M059J (cell line): ENCODE data around the gene VAMP7. TPM values are rescaled to one million over a fixed set of nuclear protein-coding genes. Genes with fewer than 3 reads are reported as not detected.
"Not testable (repeated sequence)": the region's sequence is repeated elsewhere in the genome, so short reads cannot be mapped to it uniquely, and the experiment has no call there.

Experiments
- DNase-seq: peaks from one replicate; pipeline ENCODE4 v3.0.0-alpha.2; 2012; ENCODE audit warnings: low read depth
- total RNA-seq: library from RNA; depleted of rRNA; stranded (reverse); fragments of >200 nt; shearing (Covaris generic); gene quantifications from 2 replicates; pipeline ENCODE4 v1.2.3, GENCODE V29; 2014; rRNA removed

Gene VAMP7, protein sequence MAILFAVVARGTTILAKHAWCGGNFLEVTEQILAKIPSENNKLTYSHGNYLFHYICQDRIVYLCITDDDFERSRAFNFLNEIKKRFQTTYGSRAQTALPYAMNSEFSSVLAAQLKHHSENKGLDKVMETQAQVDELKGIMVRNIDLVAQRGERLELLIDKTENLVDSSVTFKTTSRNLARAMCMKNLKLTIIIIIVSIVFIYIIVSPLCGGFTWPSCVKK
- total RNA-seq, result 119 and 143 TPM in 2 replicates

DNA sequence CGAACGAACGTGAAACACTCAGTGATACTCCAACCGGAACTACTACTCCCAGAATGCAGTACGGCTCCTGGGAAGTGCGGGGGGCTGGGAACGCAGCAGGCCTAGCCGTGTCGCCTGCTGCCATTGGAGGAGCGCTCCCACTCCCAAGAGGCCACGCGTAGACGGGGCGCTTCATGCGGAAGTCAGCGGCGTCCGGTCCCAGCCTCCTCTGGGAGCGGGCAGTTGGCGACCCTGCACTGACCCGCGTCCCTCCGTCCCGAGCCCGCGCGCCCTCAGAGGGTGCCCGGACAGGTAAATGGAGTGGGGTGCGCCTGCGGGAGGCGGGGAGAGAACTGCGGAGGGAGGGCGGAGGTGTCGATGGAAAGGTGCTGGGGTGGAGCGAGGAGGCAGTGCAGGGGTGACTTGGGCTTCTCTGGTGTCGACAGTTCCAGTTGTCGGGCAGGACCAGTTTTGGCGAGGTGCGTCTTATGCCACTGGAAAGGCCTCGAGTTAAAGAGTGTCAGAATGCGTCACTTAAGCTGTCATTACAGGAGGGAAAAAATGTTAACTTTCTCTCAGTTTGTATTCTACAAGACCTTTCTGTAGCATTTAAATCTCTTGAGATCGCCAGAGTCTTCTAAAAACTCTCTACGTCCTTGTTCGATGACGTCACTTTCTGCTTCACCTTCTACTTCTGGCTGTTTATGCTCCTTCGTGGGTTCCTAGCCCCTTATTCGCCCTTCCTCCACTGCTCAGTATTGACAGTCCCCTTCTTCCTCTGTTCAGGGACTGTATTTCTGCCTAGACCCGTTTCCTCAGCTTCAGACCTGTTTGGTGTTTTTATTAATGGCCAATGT is at the start of gene VAMP7:
TSS of gene VAMP7 (plus strand) at position 188 of the 836 bp plus-strand sequence. CDS start 8,122 bp downstream, outside the sequence.
- DNase-seq, result peak; percentile 95

DNA sequence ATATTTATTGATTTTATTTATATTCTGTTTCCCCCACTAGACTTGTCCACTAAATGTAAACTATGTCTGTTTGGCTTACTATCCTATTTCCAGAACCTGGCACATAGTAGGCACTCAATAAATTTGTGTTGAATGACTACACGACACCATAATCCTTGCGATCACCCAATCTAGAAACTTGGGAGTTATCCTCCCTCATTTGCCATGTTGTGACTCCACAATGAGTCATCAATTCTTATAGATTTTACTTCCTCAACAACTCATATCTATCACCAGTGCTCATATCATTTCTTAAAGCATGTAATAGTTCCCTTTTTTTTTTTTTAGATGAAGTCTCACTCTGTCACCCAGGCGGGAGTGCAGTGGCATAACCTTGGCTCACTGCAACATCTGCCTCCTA is 39.9 kb upstream of the VAMP7 start:
- no peak for DNase-seq

DNA sequence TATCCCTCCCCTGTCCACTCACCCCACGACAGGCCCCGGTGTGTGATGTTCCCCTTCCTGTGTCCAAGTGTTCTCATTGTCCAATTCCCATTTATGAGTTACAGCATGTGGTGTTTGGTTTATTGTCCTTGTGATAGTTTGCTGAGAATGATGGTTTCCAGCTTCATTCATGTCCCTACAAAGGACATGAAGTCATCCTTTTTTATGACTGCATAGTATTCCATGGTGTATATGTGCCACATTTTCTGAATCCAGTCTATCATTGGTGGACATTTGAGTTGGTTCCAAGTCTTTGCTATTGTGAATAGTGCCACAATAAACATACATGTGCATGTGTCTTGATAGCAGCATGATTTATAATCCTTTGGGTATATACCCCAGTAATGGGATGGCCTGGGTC is 29.4 kb upstream of the VAMP7 start:
- DNase-seq, result not testable (repeated sequence)

DNA sequence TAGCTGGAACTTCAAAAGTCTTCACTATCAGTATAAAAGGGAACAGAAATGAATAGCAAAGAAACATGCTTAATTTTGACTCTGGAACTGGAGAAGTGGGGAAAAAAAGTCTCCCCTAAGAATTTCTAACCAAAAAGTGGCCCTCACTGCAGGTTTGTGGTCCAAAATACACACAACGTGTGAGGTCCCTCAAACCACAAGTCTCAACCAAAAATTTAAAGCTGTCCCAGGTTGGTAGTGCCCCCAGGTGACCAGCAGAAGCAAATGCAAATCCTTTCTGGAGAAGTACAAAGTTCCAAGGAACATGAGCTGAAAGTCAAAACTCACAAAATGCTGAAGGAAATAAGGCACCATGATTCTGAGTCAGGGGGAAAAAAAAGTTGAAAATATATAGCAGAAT is 23.6 kb upstream of the VAMP7 start:
- DNase-seq, result peak; percentile 36

DNA sequence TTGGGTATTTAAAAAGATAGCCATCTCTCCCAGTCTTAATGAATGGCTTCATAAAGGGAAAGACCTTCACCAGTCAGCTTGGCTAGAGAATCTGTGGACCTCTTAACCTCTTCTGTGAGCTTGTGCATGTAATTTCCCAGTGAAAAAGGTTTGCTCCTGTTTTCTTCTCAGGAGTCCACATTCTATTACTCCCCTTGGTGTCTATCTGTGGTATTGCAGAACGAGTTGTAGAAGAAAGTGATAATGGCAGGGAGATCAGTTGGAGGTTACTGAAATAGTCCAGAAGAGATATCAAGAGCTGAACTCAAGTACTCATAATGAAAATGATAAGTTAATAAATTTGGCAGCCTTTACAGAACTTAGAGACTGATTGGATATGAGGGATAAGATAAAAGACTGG is 16.5 kb upstream of the VAMP7 start:
- peak; percentile 35 for DNase-seq

DNA sequence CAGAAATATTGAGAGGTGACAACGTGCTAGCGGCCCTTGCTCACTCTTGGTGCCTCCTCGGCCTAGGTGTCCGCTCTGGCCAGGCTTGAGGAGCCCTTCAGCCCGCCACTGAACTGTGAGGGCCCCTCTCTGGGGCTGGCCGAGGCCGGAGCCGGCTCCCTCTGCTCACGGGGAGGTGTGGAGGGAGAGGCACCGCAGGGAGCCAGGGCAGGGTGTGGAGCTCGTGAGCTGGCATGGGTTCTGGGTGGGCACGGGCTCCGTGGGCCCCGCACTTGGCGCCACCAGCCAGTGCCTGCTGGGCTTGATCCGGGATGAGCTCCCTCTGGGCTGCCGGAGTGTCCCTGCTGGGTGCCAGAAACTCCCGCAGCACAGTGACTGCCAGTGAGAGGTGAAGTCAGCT is 16.0 kb upstream of the VAMP7 start:
- no peak for DNase-seq

DNA sequence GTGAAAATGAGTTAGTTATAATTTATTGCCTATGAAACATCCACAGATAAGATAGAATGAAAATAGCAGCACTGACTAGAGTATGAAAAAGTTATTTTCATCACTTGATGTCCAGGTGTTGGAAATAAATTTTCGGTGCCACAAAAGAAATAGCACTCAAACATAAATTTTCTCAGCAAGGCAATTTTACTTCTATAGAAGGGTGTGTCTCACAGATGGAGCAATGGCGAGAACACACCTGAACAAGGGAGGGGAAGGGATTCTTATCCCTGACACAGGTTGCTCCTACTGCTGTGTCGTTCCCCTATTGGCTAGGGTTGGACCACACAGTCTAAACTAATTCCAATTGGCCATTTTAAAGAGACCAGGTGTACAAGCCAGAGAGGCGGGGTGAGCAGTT is 13.3 kb upstream of the VAMP7 start:
- DNase-seq, result no peak

DNA sequence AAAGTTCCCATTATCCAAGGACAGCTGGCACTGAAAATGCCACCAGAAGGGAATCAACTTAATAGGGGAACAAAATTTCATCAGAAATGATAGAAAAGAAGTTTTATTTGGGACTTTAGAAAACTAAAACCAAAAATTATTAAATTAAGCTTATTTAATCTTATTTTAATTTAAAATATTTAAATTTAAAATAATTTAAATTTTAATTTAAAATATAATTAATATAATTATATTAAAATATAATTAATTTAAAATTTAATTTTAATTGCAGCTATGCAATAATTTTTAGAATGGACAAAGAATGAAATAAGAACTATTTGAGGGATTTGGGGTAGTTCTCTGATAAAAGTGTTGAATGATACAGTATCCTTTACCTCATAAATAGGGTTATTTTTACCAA is 10.2 kb upstream of the VAMP7 start:
- DNase-seq, result no peak

DNA sequence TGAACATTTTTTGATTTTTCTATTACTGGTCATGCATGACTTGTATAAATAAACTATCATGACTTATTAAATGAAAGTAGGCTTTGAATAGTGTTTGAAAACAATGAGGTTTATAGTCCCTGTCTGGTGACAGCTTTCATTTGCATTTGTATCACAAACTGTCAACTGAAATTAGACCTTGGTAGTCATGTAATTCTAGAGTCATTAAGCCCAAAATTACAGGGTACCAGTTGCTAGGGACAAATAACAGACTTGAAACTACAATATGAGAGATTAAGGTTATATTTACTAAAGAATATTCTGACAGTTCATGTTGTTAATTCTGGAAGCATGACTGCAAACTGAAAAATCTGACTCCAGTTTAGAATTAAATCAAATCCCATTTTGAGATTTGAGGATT is 9.2 kb upstream of the VAMP7 start:
- no peak for DNase-seq

DNA sequence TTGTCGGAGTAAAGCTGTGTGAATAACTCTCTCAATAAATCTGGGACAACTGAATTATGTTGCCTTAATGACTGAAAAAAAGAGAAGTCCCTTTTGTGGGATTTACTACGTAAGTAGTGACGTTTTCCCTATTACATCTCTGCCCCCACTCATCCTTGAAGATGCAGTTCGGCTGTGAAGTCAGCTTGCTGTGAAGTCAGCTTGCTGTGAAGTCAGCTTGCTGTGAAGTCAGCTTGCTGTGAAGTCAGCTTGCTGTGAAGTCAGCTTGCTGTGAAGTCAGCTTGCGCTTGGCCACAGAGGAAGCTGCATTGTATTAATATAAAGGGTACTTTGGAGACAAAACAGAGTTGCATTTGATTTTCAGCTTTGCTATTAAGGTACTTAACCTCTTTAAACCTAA is 8.0 kb upstream of the VAMP7 start:
- DNase-seq, result no peak

DNA sequence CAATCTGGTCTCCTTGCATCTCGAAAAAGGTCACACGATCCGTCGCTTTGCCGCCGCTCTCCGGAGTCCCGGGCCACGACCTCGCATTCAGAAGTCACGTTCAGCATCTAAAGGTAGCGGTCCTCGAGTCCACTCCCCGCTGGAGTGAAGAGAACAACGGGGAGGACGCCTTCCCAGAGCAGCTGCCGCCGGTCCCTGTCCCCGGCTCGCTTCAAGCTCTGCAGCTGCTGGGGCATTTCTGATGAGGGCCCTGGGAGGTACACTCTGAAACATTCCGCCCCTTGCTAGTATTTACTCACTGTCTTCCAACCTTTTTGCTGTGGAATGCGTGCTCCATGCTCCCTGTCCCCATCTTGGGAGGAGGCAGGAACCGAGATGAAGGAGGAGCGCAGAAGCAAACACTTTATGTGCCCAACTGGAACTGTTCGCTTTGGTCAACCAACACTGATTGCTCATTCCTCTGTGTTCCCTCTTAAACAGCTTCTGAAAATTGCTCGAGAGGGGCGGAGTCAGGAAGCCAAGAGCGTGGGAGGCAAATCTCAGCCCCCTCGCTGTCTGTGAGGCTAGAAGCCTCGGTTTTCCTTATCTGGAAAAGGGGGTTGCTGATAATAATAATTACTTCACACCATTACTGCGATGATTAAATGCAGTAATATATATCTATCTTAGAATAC is 6.4 kb upstream of the VAMP7 start:
- no peak for DNase-seq

DNA sequence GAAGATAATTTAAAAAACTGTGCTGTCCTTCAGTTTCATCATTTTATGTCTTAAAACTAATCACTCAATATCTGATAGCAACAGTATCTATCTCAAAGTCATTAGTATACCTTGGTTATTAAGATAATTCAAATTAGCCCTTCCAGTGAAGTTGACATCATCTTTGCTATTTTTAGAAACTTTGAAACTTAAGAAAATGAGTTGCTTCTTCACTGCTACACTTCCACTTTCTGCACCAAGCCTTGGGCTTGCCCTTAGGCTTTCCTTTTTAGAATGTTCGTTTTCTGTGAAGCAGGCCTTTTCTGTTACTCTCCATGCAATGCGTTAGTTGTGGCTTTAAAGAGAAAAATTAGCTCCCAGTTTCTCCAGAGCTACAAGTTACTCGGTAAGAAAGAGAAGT is 4.4 kb upstream of the VAMP7 start:
- DNase-seq, result no peak

DNA sequence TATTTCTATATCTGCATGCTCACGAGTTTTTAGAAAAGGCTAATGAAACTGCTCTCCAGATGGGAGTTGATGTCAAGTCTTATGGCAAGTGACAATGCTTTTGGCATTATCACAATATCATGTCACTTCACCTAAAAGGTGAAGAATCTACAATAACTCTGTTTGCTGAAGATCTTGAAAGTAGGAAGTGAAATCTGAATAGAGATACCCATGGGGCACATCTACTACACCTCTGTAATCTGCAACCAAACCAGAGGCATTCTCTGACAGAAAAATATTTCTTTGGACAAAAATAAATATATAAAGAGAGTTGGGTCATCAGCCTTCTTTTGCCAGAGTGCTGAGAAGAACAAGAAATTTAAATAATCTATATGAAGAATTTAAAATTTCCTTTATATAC is 3.9 kb upstream of the VAMP7 start:
- no peak for DNase-seq

DNA sequence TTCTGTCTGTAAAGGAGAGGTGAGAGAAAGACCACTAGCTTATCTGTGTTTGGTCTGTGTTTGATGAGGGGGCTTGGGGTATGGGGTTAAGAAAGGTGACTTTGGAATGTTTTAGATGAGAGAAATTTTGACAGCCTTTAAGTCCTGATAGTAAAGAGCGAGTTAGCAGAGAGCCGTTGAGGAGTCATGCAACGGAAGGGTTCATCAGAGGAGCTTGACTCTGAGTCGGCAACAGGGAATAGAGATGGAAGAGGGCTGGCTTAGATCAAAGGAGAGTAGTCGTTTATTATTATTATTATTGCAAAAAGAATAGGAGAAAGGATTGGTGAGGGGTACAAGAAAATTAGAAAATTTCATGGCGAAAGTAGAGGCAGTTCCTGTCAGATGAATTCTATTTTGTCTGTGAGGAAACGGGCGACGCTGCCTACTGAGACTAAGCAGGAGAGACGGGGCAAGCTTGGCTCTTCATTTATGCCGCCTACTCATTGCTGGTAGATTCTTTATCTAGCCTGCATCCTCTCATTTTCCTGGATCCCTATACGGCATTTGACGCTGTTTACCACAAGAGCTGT is 473 bp upstream of the VAMP7 start:
- DNase-seq, result peak; percentile 35

DNA sequence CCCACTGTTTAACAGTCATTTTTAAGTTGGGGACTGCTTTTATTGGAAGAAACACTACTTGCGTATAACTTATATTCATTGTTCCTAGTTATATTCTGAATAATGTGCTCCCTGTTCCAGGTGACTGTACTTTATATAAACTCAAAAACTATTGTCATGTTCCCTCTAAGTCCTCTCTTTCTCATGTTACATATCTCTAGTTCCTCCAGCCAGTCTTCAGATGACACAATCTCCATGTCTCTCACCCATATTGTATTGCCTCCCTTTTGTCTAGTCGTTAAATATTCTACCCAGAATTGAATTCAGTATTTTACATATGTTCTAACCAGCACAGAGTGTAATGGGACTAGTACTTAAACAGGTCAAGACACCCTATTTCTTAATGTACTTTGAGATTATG is 5.3 kb downstream of the VAMP7 start:
- DNase-seq, result no peak

DNA sequence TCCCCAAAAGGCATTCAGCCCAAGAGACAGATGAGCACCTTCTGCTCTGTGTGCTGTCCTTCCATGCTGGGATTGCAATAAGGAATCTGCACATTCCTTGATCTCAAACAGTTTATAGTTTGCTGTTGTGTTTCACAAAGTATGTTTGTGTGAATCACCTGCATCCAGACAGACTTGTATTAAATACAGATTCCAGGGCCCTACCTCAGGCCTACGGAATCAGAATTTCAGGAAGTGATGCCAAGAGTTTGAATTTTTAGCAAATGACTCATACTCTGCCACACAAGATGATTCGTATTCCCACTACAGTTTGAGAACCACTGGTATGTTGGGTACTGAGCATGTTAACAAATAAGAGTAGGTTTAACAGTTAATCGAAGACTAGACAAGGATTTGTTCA is 7.0 kb downstream of the VAMP7 start:
- DNase-seq, result peak; percentile 91

DNA sequence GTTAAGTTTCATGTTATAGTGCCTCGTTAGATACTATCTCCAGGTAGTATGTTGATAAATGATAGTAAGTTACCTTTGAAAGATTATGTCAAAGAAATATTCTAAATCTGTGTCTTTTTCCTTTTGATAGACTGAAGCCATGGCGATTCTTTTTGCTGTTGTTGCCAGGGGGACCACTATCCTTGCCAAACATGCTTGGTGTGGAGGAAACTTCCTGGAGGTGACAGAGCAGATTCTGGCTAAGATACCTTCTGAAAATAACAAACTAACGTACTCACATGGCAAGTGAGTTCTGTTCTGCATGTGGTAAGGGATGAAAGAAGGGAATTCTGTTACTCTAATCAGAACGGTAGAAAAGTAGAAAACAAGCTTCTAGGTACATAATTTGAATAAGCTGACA is 8.2 kb downstream of the VAMP7 start:
- DNase-seq, result no peak

DNA sequence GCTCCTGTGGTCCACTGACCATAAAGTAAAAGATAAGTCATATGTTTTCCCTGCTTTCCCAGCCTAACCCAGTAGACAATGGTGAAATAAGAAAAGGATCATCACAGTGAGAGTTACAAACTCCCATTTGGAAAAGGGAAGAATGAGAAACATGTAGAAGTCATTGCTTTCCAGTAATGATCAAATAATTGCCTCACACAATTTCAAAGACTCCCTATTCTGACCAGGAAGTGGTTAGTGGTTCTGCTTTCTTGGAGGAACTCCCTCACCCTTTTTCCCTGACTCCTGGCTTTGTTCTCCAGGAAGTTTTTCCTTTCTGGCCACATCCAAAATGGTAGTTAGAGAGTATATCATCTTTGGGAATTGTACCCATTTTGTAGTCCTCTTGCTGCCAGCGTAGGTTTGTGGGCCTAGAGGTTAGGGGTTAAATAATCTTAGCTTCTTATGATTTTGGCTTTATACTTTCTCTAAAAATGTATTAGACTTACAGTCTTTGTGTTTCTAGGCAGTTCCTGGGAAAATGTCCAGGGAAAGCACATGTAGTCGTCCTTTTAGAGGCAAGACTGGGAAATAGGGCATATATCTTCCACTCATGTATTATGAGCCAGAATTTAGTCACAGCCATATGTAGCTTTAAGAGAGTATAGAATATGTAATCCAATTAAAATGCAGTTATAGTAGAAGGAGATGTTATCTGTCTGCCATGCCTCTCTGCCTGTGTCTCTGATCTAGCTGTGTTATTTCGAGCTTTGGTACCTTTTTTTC is 10.5 kb downstream of the VAMP7 start:
- DNase-seq, result no peak

DNA sequence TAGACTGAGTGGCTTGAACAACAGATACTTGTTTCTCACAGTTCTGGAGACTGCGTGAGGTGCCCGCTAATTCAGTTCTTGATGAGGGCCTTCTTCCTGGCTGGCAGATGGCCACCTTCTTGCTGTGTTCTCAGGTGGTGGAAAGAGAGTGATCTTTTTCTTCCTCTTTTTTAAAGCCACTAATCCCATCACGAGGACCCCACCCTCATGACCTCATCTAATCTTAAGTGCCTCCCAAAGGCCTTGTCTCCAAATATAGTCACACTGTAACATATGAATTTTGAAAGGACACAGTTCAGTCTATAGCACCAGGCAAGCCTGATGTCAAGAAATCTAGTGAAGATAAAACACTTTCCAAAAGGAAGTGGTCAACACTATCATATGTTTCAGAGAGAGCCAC is 12.4 kb downstream of the VAMP7 start:
- DNase-seq, result no peak

DNA sequence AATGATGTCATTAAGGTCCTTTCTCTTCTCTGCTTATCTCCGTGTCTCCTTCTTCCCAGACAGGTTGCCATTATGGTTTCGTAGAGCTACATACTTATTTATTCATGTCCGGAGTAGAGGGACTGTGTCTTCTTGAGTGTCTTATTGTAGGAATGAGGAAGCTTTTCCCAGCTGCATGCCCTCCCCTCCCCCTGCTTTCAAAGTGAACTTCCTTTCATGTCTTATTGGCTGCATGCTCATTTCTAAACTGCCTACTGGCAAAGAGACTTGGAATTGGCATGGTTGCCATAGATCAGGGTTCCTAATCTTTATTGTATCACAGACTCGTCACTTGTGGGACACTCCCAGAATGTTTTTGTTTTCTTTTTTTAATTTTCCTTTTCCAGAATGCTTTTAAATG is 15.4 kb downstream of the VAMP7 start:
- DNase-seq, result no peak

DNA sequence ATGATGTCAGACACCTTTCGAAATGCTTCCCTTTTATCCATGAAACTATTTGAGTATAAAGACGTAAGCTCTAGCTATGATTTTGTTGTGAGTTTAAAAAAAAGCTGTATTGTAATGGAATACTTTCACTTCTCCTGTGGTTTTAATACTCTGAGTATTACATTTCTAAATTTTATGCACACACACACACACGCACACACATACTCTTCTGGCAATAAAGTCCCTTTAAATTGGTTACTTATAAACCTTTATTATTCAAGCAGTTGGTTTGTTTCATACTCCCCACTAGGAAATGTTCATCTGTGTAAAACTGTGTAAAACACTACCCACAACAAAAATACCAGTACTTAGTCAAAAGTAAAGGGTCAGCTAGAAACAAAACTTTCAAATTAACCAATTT is 18.2 kb downstream of the VAMP7 start:
- no peak for DNase-seq

DNA sequence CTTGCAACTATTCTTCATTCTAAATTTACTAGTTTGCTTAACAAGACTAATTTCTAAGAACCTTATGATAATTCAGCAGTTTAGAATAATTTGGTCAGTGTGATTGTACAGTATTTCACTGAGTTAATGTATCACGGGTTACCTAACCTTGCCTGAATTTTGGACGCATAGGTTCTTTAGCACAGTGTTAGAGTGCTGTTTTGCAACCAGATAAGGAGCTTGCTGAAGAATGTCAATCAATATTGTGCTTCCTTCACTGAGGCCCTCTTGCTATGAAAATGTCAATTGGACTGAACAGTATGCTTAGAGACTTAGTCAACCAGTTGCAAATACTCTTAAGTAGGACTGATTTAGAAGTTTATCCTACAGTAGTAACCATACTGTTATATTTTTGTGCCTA is 19.6 kb downstream of the VAMP7 start:
- DNase-seq, result no peak
